ENCODE results near the gene KRT40.

DNA sequence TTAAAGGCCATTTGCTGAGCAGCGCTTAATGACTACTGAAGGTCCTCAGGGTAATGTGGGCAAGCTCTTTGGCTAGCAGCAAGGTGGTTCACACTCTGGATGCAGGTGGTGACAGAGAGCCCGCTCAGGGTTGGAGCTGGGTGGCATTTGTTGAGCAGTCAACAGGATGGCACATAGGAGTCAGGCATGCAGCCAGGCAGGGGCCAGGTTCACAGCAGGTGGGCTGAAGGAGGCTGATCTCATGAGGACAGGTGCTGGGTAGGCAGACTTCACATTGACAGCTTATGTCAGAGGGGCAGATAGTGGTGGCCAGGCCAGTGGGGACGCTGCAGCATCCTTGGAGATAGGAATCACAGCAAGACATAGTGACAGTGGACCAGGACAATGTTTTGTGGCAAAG lies 20.3 kb upstream of the KRT40 start:
- TF ChIP-seq CTCF (IDR thresholded peaks at IDR 0.05; ENCODE audit: poor library complexity) (no peak), EZH2 (IDR thresholded peaks at IDR 0.05; ENCODE audit: borderline replicate concordance) (no peak), EZH2phosphoT487 (IDR thresholded peaks at IDR 0.05; ENCODE audit: low read depth, severe bottlenecking, unreplicated experiment) (no peak)

Measured in hepatocyte (in vitro differentiated cells).